GM19467 (cell line): ENCODE results near the gene MITF.

Experiments used
- ATAC-seq: cut with Tn5 transposase; IDR thresholded peaks from one replicate; pipeline ENCODE4 v1.9.1; 2021; ENCODE audit warnings: mild to moderate bottlenecking, moderate library complexity; ENCODE audit not compliant: unreplicated experiment

MITF gene

DNA sequence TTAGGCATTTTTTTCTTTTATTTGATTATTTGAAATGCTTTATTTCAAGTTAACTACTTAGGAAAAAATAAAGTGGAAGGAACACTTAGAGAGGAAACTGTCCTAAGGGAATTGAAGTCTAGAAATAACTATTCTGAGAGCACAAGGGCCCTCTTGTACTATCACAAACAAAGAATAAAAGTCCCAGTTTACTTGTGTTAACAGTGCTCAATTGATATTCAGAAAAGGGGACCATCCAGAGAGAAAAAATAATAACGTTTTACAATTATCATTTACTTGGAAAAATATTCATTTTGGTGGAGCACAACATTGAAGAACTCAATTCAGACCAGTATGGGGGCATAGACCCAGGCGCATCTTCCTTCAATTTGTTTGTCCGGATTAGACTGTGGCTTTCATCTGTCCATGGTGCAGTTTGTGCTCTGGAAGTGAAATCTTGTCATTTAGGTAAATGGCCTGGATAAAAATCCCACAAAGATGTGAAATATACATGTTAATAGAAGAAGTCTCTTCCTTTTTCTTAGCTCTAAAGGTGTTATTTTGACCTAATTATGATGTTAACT is 205.7 kb downstream of the MITF start:
- ATAC-seq, result no peak

DNA sequence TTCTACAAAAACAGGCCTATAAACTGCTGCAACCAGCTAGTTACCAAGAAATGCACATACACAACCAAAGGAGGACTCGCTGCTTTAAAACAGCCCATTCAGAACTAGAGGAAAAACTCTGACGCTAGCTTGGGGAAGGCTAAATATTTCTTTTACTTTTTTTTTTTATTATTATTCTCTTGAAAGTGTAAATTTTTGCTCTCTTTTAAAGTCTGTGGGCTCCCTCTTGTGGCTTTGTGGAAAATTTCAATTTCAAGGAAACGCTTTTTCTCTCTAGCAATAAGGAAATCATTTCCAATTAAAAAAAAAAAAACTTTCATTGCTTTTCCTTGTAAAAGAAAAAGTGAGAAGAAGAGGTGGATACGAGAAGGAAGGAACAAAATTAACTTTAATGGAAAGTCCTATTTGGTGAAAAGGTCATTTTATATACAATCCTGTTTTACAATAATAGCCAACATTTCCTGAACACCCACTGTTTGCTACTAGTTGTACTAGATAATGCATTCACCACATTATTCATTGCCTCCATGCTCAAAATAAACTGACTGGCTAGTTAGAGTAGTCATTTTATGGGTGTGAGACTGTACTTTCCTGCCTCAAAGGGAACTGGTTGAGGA is 209.1 kb downstream of the MITF start:
- no peak for ATAC-seq

DNA sequence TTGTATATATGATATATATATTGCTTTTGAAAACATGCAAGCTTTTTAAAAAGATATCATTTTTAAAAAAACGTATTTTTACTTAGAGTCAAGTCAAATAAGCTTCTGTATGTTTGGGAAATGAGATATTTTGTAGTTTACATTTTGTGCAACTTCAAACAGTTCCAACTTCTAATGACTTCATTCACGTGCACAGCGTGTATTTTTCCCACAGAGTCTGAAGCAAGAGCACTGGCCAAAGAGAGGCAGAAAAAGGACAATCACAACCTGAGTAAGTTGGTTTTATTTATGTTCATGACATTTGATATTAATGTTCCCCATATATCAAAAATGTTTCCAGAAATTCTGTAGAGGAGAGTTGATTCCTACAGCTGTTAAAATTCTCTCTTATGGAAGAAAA is 212.4 kb downstream of the MITF start:
- ATAC-seq, result no peak

DNA sequence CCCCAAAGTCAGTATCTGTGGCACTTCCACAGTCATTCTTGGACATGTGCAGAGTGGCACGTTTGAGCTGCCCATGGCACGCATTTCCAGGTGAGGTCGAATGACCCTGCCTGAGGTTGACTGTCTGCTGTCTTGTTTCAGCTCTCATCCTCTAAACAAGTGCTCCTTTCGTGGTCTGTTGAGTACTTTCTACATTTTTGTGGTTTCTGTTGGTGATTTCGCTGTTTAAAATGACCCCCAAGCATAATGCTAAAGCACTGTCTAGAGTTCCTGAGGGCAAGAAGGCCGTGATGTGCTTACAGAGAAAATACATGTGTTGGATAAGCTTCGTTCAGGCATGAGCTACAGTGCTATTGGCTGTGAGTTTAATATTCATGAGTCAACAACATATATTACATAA is 220.3 kb downstream of the MITF start:
- no peak for ATAC-seq

DNA sequence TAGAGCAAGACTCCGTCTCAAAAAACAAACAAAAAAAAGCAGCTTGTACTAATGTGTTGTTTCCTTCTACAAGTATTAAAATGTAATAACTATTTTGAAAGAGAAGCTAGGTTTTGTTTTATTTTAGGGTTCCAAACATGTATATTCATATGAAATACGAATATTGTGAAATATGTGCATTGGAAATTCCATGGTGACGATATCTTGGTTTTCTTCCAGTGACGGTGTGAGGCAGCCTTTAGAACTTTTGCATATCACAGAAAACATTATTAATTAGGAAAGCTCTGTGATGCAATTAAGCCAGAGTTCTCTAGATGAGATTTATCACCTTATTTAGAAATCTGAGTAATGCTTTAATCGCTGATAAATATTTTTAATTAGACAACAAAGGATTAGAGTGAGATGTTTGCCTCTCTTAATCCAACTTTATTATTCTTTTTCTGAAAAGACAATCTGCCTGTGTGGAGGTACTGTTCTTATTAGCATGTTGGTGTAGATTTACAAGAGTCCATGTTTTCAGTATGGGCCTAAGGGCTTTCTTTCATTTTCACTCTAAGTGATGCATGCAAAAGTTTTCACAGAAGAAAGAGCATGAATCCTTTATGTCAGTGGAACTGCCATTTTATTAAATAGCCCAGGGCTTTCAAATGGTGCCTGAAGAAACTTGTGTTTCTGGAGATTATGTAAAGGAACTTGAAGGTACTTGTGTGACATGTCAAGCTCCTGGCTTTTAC is 222.6 kb downstream of the MITF start:
- no peak for ATAC-seq

DNA sequence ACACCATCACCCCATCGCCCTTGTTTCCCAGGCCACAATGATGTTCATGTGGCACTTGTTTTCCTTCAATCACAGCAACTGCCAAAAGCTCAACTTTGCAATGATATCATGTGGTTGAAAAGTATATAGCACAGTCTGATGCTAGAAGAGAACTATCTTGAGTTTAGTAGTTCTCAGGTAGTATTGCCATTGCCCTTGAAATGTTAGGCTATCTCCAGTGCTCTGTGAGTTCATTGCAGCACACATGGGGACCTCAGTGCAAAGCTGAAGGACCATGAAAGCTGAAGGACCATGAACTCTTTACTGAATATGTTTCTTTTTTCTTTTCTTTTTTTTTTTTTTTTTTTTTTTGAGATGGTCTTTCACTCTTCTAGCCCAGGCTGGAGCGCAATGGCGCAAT is 224.4 kb downstream of the MITF start:
- ATAC-seq, result no peak

DNA sequence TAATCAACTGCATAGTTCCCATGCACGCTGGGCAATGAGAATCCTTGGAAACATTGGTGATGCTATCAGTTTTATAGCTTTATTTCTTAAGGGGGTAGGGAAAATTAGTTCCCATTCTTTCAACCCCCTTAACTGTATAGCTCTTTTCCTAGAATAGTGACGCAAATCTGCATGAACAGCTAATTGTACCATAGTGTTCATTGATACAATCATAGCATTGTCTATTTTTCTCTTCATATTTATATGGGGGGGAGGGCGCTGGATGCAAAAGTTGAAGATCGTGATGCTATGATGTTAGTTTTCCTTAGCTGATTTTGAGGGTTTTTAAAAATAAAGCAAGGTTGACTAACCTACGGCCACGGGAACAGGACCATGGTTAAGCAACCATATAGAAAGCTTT is 227.9 kb downstream of the MITF start:
- no peak for ATAC-seq

DNA sequence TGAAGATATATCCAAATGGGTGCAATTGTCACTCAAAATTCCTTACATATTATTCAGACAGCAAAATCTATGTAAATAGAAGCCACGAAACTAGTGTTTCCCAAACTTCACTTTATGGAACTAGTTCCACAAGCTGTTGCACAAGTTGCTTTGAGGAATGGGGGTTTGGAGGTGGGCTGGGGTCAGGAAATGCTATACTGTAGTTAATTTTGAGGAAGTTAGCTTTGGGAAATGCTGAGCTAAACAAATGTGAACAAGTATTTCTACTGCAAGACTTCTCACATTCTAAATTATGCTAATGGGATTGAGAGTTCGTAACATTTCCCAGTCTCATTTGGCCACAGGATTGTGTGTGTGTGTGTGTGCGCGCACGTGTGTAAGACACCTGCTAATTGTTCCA is 231.6 kb downstream of the MITF start:
- no peak for ATAC-seq

DNA sequence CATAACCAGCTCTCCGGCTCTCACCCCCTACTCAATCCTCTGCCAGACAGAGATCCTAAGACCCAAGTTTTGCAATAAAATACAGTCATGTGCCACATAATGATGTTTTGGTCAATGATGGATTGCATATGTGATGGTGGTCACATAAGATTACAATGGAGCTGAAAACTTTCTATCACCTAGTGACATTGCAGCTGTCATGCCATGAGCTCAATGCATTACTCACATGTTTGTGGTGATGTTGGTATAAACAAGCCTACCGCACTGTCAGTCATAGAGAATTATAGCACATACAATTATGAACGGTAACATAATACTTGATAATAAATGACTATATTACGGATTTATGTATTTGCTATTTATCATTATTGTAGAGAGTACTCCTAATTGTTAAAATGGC is 233.4 kb downstream of the MITF start:
- ATAC-seq, result no peak

DNA sequence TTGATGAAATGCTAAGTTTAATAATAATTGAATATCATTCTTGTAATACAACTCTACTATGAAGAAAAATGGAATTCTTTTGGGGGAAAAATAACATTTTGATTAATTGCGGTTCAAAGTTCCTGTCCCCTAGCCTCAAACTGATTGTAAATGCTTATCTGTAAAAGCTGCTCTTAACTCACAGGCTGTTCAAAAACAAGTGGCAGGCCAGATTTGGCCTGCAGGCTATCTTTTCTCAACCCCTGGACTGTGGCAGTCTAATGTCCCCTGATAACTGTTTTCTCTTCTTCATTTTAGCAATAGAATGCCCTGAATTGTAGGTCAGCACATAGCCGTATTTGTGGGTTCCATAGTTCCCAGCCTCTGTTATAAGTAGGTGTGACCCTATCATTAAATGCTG is 236.8 kb downstream of the MITF start:
- ATAC-seq, result no peak

DNA sequence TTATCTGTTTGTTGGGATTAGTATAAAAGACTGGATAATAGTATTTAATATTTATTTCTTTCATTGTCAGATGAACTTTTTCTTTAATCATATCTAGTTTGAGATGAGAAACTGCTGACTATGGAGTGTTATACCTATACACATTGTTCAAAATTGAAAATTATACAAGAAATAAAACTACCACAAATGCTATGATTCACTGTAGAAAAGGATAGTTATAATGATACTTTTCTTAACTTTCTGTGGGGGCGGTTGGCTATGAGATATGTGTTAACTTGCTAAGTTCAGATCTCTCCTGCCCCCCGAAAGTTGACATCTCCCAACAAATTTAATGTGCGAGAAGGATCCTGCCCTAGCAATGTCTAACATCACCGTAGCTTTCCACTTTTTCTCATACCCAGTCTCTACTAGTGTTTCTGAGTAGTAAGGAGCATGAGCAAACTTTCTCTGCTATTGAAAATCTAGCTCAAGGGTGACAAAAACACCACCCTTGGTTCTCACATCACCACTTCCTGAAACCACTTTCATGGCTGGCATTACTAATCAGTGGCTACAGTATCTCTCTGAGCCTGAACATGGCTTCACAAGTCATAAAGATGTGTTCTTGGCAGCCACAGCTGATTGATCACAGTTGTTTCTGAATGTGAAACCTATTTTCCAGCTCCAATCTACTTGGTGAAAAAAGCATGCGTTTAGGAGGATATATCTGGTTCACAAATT is 244.4 kb downstream of the MITF start:
- no peak for ATAC-seq

DNA sequence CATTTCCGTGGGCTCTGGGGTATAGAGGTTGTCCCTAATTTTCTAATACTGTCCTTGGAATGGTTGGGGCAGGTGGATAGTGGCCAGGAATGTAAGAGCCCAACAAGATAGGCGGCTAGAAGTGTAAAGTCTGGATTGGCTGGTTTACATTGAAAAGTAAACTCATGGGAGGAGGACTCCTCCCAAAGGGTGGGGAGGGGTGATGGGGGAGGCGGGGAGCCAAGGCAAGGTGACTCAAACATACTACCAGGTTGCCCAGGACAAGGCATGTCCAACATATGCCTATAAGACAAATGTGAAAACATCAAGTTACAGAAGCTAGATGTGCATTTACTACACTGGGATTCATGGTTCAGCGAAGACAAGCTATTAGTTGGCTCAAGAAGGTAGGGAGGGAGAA is 246.0 kb downstream of the MITF start:
- no peak for ATAC-seq

DNA sequence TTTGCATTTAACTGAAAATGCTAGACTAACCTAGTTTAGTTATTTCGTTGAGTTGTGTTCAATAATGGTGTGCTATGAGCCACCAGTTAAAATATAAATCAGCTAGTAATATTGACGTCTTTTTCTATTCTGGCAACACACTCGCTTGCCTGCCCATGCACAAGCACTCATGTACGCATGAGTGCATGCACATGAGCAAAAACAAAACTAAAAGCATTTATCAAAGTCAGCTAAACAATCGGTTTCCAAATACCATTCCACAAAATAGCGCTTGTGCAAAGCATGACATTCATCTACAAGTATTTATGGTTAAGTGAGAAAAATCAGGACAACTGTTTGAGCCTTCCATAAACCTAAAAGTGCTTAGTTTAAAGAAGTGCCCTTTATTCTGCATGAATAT is 247.2 kb downstream of the MITF start:
- no peak for ATAC-seq

DNA sequence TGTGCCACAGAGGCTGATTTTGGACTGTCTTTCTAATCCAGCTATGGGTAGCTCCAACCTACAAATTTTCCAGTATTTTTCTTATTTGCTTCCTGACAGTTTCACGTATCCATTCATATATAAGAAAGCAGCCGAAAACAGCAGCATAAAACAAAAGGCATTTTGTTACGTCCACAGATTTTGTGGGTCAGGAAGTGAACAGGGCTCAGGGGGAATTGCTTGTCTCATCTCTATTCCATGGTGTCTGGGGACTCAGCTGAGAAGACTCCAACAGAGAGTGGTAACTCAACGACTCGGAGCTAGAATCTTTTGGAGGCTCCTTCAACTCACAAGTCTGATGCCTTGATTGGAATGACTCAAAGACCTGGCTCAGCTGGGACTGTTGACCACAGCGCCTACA is 248.6 kb downstream of the MITF start:
- ATAC-seq, result no peak

DNA sequence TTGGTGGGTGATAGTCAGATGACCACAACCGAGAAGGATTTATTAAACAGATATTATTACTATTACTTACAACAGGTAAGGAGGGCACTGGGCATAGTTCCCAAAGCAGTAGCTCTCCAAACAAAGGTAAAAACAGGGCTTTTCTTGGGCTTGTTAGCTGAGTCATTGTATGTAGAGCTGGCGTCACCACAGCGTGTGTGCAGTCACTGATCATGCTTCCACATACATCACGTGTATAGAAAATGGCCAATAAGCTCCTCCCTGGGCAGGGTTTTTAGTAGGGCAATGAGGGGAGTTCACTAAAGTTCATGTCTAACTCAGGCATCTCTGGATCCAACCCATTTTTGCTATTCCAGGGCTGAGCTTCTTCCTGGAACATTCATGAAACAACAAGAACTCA is 254.5 kb downstream of the MITF start:
- no peak for ATAC-seq

DNA sequence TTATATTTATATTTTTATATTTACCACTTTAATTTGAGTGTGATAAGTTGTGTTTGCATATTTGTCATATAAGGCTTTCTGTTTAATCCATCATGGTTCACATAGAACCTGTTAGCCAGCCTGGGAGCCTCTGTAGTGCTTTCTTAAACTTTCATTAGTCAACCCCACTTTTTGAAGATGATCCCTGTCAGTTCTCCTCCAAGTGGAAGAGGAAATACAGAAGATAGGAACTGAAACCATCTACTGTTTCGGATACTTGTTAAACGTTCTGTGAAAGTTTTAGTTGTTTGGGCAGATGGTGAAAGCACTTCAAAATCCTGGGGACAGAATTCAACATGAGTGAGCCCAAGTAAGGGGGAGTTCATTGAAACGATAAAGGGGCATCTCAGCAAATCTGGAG is 255.7 kb downstream of the MITF start:
- ATAC-seq, result no peak

DNA sequence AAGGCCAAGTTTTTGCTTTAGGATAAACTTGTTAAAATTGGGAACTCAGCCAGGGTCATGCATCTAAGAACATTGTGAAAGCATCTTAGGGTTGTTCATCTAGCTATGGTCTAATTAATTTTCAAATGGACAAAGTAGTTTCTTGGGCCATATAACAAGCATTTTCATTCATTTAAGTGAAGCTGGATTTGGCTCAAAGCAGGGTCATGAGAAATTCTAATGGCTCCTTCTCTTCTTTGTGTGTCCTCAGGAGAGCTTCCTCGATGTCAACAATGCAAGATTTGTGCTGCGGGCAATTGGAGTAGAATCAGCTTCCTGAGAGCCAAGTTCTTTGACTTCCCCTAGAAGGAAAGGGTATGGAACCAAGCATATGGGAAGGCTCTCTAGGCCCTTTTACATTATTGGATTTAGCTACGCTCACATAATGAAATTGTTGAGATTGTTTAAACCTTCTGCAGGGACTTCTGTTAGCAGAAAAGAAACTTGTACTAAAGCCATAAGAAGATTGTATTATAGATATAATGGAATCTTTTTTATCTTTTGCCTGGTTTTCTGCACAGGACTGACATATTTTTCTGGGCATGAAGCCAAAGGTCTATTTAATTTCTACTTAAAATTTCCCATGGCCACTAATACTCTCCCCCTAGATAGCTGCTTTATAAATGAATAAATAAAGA is 258.5 kb downstream of the MITF start:
- no peak for ATAC-seq

DNA sequence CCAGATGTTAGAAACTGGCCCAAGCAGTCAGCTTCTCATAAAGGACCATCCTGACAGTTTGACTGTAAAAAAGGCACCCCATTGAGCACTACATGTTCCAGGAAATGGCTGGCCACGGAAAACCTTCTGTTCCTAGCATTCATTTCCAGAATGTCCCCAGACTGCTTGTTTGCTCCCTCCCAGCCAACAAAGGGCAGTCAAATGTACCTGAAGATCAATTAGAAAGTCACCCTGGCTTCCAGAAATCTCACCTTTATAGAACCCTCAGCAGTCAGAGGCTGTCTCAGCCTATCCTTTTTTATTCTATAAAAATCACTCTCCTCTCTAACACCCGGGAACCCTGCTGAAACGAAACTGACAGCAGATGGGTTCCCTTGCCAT is 259.5 kb downstream of the MITF start:
- no peak for ATAC-seq

DNA sequence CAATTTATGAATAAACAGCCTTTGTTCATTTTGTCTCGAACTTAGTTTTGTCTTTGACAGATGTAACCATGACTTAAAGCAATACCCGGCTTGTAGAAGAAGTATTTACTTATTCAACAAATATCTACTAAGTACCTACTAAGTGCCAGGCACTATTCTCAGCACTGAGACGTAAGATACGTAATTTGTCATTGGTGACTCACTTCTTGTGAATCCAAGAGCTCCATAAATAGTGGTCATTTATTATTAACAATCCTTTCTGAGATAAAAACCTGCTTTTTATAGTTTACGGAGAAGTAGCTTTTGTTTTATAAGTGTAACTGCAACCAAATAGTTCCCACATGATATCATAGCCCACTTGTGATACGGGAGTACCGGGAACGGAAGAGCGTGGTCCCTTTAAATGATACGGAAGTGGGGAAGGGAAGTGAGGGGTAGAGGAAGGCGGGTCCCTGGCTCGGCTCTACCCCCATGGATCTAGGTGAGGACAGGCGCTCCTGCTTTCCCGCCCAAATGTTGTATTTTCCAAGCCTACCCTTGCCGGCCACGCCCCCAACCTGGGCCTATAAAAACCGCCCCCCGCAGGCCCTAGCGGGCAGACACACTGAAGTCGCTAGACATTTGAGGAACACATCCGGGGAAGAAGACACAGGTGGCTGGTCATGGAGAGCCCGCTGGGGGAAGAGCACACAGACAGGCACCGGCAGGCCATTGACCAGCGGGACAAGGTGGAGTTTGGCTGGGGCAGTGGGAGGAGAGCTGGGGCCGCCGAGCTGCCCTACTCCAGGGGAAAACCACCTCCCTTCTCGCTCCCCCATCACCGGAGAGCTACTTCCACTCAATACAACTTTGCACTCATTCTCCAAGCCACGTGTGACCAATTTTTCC is 260.1 kb downstream of the MITF start, which contains the start of gene SAMMSON:
Gene SAMMSON (plus strand): TSS at position 594 of the 888 bp plus-strand sequence.
- no peak for ATAC-seq

DNA sequence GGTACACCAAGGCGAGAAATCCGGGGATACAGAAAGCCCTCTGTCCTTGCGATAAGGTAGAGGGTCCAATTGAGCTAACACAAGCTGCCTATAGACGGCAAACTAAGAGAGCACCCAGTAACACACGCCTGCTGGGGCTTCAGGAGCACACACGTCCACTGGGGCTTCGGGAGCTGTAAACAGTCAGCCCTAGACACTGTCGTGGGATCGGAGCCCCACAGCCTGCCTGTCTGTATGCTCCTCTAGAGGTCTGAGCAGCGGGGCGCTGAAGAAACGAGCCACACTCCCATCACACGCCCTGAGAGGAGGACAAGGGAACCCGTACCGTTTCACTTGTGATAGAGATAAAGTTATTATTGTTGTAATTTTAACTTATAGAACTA is 260.8 kb downstream of the MITF start:
- no peak for ATAC-seq
